K562 (cell line): ENCODE measurements around the gene VTA1. TPM values are rescaled to one million over a fixed set of nuclear protein-coding genes. Genes with fewer than 3 reads are reported as not detected.
"Not testable (repeated sequence)": the region's sequence is repeated elsewhere in the genome, so short reads cannot be mapped to it uniquely, and the experiment has no call there.

ENCODE experiments used
- ATAC-seq: fragments of 200-7000 bp; cut with Tn5 transposase; 3 replicates; pipeline ENCODE4 v1.9.1; 2020; ENCODE audit warnings: moderate library complexity
- BruUV-seq: library from RNA; stranded (reverse); fragments of 400-500 nt; replicated peaks from 2 replicates; lab custom pipeline; 2021; lab: Mats Ljungman, UMichigan
- CTCF ChIA-PET: fragments of 300-600 bp; formaldehyde crosslinking; extraction: SDS; loops from one replicate; lab custom pipeline; 2021; ENCODE audit warnings: low intra/inter-chr PET ratio; lab: Yijun Ruan, JAX
- POLR2A ChIA-PET: fragments of 300-600, 350-650 bp; sonication (Branson Sonifier 250); formaldehyde crosslinking; extraction: SDS; loops from one replicate; lab custom pipeline; 2021; ENCODE audit warnings: antibody characterized with exemption, inconsistent platforms; lab: Yijun Ruan, JAX
- DNase-seq, 4 experiments: peaks; one replicate each; pipeline versions ENCODE4 v3.0.0 to v3.0.0-alpha.2; 2011 to 2018; ENCODE audit warnings: low spot score in 3 of 4, mixed read lengths in 3 of 4; ENCODE audit errors: extremely low read depth in 1 of 4
- FAIRE-seq: peaks from 2 replicates; lab custom pipeline; 2011; peaks lifted over from hg19 to GRCh38; lab: Jason Lieb, UNC
- H2AFZ ChIP-seq: 2 replicates; pipeline ENCODE4 v1.6.0; 2011; ENCODE audit warnings: low read depth, low read length, control low read depth, inconsistent platforms
- H3K27ac ChIP-seq: fragments of 200-600 bp; 3 replicates; pipeline ENCODE4 v1.8.0; 2011; ENCODE audit warnings: low read depth, mild to moderate bottlenecking, control low read depth, inconsistent platforms, low read length, moderate library complexity, mixed read lengths; ENCODE audit errors: extremely low read depth
- H3K27me3 ChIP-seq, 2 experiments: fragments of 300-600 bp in 1 of 2; 2 replicates in 1 of 2; 3 replicates in 1 of 2; pipeline versions ENCODE4 v1.6.0 to v1.8.0; 2011; ENCODE audit warnings: inconsistent platforms in 2 of 2, low read length in 2 of 2, mild to moderate bottlenecking in 1 of 2, mixed read lengths in 1 of 2, moderate library complexity in 1 of 2; ENCODE audit not compliant: control insufficient read depth in 2 of 2, insufficient read depth in 2 of 2
- H3K36me3 ChIP-seq: fragments of 300-600 bp; 3 replicates; pipeline ENCODE4 v1.8.0; 2011; ENCODE audit warnings: mild to moderate bottlenecking, low read length, inconsistent platforms; ENCODE audit not compliant: control insufficient read depth, insufficient read depth
- H3K4me1 ChIP-seq, 2 experiments: fragments of 200-600 bp in 1 of 2; replicated peaks in 1 of 2; 2 replicates in 1 of 2; 3 replicates in 1 of 2; pipeline versions ENCODE4 v1.5.1 to v1.8.0; 2011; ENCODE audit warnings: inconsistent platforms in 2 of 2, low read length in 2 of 2, mild to moderate bottlenecking in 1 of 2, mixed read lengths in 1 of 2, moderate library complexity in 1 of 2; ENCODE audit not compliant: control insufficient read depth in 2 of 2, insufficient read depth in 2 of 2
- H3K4me2 ChIP-seq: 2 replicates; pipeline ENCODE4 v1.6.1; 2011; ENCODE audit warnings: low read length, control low read depth, inconsistent platforms, mixed read lengths; ENCODE audit not compliant: insufficient read depth
- H3K4me3 ChIP-seq: fragments of 200-600 bp; sonication (generic), shearing (Covaris generic); 2 replicates; pipeline ENCODE4 v1.5.1; 2016; ENCODE audit warnings: control low read depth, inconsistent platforms
- H3K79me2 ChIP-seq: fragments of 200-600 bp; 3 replicates; pipeline ENCODE4 v1.8.0; 2011; ENCODE audit warnings: low read length, inconsistent platforms; ENCODE audit not compliant: control insufficient read depth, insufficient read depth
- H3K9ac ChIP-seq, 2 experiments: 2 replicates each; pipeline versions ENCODE4 v1.6.0 to v1.6.1; 2011; ENCODE audit warnings: low read depth in 2 of 2, low read length in 2 of 2, control low read depth in 1 of 2, inconsistent platforms in 1 of 2, mild to moderate bottlenecking in 1 of 2, mixed read lengths in 1 of 2; ENCODE audit not compliant: insufficient read depth in 1 of 2
- H3K9me1 ChIP-seq: one replicate; pipeline ENCODE4 v1.6.0; 2011; ENCODE audit warnings: inconsistent platforms, mild to moderate bottlenecking, low read length, moderate library complexity; ENCODE audit not compliant: control insufficient read depth, insufficient read depth
- H3K9me3 ChIP-seq: replicated peaks from 2 replicates; pipeline ENCODE4 v1.5.1; 2011; ENCODE audit warnings: low read depth, low read length, inconsistent platforms; ENCODE audit not compliant: control insufficient read depth, insufficient read depth
- H4K20me1 ChIP-seq: replicated peaks from 2 replicates; pipeline ENCODE4 v1.6.1; 2011; ENCODE audit warnings: low read length, inconsistent platforms, mixed read lengths; ENCODE audit not compliant: control insufficient read depth, insufficient read depth
- CBFA2T3 ChIP-seq: fragments of 450-650 bp; IDR thresholded peaks from 2 replicates; pipeline ENCODE4 v1.6.1; 2017
- CBX5 ChIP-seq: IDR thresholded peaks from 2 replicates; pipeline ENCODE4 v1.6.1; 2014; ENCODE audit warnings: low read depth, borderline replicate concordance
- CSDE1 ChIP-seq, 2 experiments: fragments of 450-650 bp; IDR thresholded peaks; 2 replicates each; pipeline ENCODE4 v1.6.1; 2016; ENCODE audit warnings: mild to moderate bottlenecking in 1 of 2
- EGR1 ChIP-seq: fragments of 450-650 bp; conservative IDR thresholded peaks from 2 replicates; pipeline ENCODE4 v1.6.1; 2017; ENCODE audit warnings: mild to moderate bottlenecking
- GMEB1 ChIP-seq: fragments of 250-450 bp; sonication (Bioruptor Pico); IDR thresholded peaks from 2 replicates; pipeline ENCODE4 v1.4.0; 2020; ENCODE audit warnings: mild to moderate bottlenecking
- SAP30 ChIP-seq: fragments of 200-600 bp; sonication (generic); IDR thresholded peaks from 2 replicates; pipeline ENCODE4 v1.6.1; 2012; ENCODE audit warnings: borderline replicate concordance, low read depth, mild to moderate bottlenecking, moderate library complexity, low read length, control low read depth, inconsistent platforms; ENCODE audit not compliant: insufficient read depth, poor library complexity, severe bottlenecking
- SNRNP70 ChIP-seq: fragments of 200-400 bp; formaldehyde crosslinking; optimal IDR thresholded peaks from 2 replicates; pipeline ENCODE3; 2017; ENCODE audit warnings: low read depth, low read length
- SREBF2 ChIP-seq: sonication (generic); formaldehyde crosslinking; IDR thresholded peaks from 2 replicates; pipeline ENCODE4 v1.4.0; 2020; ENCODE audit warnings: mild to moderate bottlenecking, missing genetic modification reagents
- TCF3 ChIP-seq: sonication (generic); formaldehyde crosslinking; IDR thresholded peaks from 2 replicates; pipeline ENCODE4 v1.4.0; 2020; ENCODE audit warnings: mild to moderate bottlenecking, missing genetic modification reagents
- ZNF778 ChIP-seq: fragments of 450-650 bp; formaldehyde crosslinking; IDR thresholded peaks from 2 replicates; pipeline ENCODE4 v1.4.0; 2020; ENCODE audit warnings: mild to moderate bottlenecking, moderate library complexity
- WGBS: fragments of 100-300 bp; shearing (Covaris generic); methylation state at CpG from one replicate; pipeline ENCODE4 v1.1.6; 2016; ENCODE audit warnings: low coverage, mixed read lengths; ENCODE audit not compliant: insufficient coverage; ENCODE audit errors: missing lambda C conversion rate; 5-methylcytosine and 5-hydroxymethylcytosine counted together
- in situ Hi-C: fragments of 300-500 bp; cut with MboI; formaldehyde crosslinking; loops from 4 replicates; pipeline ENCODE4 v1.15.0; 2018; ENCODE audit warnings: inconsistent platforms, mixed read lengths
- intact Hi-C: fragments of 100-400 bp; cut with micrococcal nuclease; formaldehyde crosslinking; loops from 2 replicates; pipeline ENCODE4 v1.14.2; 2022
- polyA plus RNA-seq, 8 experiments: library from polyadenylated mRNA; depleted of rRNA in 4 of 8; stranded (reverse) in 5 of 8; unstranded in 3 of 8; fragments of >200 nt; fragmentation: Nextera tagmentation in 2 of 8; fragmentation: Illumina TruSeq in 1 of 8; extraction: Ambion mirVana in 2 of 8; extraction: Trizol in 1 of 8; gene quantifications; 2 replicates each; pipeline versions ENCODE4 v1.2.1 to v1.2.3, GENCODE V29; 2011 to 2014; ENCODE audit warnings: inconsistent platforms in 1 of 8, missing spikeins in 1 of 8
- total RNA-seq, 7 experiments: library from RNA; depleted of rRNA in 6 of 7; stranded (reverse); fragments of >200 nt in 6 of 7; fragmentation: Illumina TruSeq in 2 of 7; extraction: Trizol in 2 of 7; gene quantifications; 2 replicates each; pipeline versions ENCODE4 v1.2.1 to v1.2.3, GENCODE V29; 2011 to 2021; ENCODE audit warnings: low replicate concordance in 1 of 7
- TF ChIP-seq, protein P1 (sequence below): fragments of 250-450 bp; sonication (Bioruptor Pico); IDR thresholded peaks from 2 replicates; pipeline ENCODE4 v1.8.0; 2022; ENCODE audit warnings: moderate library complexity, mild to moderate bottlenecking, inconsistent platforms

Gene VTA1
- total and polyA plus RNA-seq, 9 of the 15 experiments (the other 6 are each of a cell fraction or from before 2014, with no cell fraction given) = 47.8 to 182 (median 84.6) TPM

DNA sequence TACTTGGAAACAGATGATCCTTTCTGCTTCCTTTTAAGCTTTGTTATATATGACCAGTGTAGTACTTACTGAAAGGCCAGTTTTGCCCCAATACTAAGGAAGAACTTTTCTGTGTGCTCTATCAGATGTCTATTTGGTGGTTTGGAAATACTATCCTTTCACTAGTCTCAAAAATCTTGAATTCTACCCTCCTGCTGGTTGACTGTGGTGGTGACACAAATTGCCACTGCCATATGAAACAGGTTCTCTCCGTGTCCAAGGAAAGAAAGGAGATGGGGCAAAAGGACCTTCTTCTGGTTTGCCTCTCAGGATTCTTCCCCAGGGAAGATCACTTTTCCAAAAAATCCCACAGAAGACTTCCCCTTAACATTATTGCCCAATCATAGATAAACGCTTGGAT is 8.2 kb upstream of the VTA1 start:
- no peak overlapping the region for H3K27ac ChIP-seq
- no peaks in the 10 kb centered on the region for H3K9me3 ChIP-seq
- H3K4me1 ChIP-seq = no peaks in the 10 kb centered on the region
- H3K79me2 ChIP-seq = no peaks in the 10 kb centered on the region
- DNase-seq (no peak), ATAC-seq (no peak; the same call in 2 of the 3 replicates), FAIRE-seq (no peak)
- POLR2A ChIA-PET = no interaction called here
- CTCF ChIA-PET = no interaction called here
- H3K4me2 ChIP-seq = no peak overlapping the region
- no TSS peak for BruUV-seq
- WGBS = 0% methylated on average over 2 of the region's 2 CpGs
- no peaks in the 10 kb centered on the region for H3K27me3 ChIP-seq
- no peaks in the 10 kb centered on the region for H3K36me3 ChIP-seq
- no peaks in the 10 kb centered on the region for H3K9me1 ChIP-seq
- no peak overlapping the region for H2AFZ ChIP-seq
- in situ Hi-C loops (no loop called here), intact Hi-C loops (no loop called here)
- H3K9ac ChIP-seq = no peak overlapping the region
- TF ChIP-seq EGR1 = no peak
- no peak for TF ChIP-seq GMEB1 (CRISPR knock-in tag)
- TF ChIP-seq CSDE1 (IDR thresholded peaks at IDR 0.05) = no peak
- no peak for TF ChIP-seq SREBF2 (CRISPR knock-in tag)
- TF ChIP-seq CBFA2T3 = no peak
- no peak for TF ChIP-seq CBX5
- TF ChIP-seq, protein P1, sequence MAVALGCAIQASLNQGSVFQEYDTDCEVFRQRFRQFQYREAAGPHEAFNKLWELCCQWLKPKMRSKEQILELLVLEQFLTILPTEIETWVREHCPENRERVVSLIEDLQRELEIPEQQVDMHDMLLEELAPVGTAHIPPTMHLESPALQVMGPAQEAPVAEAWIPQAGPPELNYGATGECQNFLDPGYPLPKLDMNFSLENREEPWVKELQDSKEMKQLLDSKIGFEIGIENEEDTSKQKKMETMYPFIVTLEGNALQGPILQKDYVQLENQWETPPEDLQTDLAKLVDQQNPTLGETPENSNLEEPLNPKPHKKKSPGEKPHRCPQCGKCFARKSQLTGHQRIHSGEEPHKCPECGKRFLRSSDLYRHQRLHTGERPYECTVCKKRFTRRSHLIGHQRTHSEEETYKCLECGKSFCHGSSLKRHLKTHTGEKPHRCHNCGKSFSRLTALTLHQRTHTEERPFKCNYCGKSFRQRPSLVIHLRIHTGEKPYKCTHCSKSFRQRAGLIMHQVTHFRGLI (CRISPR knock-in tag) = no peak
- TF ChIP-seq TCF3 (CRISPR knock-in tag) = no peak
- TF ChIP-seq ZNF778 = no peak
- TF ChIP-seq SNRNP70 = no peak
- TF ChIP-seq SAP30 = no peak
- H3K4me3 ChIP-seq = no peak overlapping the region
- H4K20me1 ChIP-seq = no peaks in the 10 kb centered on the region

DNA sequence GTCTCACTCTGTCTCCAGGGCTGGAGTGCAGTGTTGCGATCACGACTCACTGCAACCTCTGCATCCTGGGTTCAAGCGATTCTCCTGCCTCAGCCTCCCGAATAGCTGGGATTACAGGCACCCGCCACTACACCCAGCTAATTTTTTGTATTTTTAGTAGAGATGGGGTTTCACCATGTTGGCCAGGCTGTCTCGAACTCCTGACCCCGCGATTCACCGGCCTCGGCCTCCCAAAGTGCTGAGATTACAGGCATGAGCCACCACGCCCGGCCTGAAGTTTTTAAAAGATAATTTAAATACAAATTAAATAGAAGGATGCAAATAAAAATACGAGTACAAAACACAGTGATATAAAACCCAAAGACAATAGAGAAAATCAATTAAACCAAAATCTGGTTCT is 5.5 kb upstream of the VTA1 start:
- not testable (repeated sequence) for BruUV-seq, H2AFZ ChIP-seq
- 19% methylated on average over 13 of the region's 13 CpGs for WGBS

More for the DNA sequence above, 5.5 kb upstream of the VTA1 start:
- in situ Hi-C loops, H3K9ac ChIP-seq, H3K9me1 ChIP-seq, POLR2A ChIA-PET, intact Hi-C loops, FAIRE-seq, CTCF ChIA-PET, H3K79me2 ChIP-seq, H3K4me3 ChIP-seq, H4K20me1 ChIP-seq, H3K36me3 ChIP-seq, H3K27me3 ChIP-seq, H3K27ac ChIP-seq, DNase-seq, H3K4me2 ChIP-seq, H3K9me3 ChIP-seq, ATAC-seq, H3K4me1 ChIP-seq: not testable (repeated sequence)
